A549 (cell line): ENCODE results near the gene CPTP.

Source experiments
- BHLHE40 ChIP-seq: IDR thresholded peaks from 2 replicates; pipeline ENCODE4 v1.6.1; 2012; ENCODE audit warnings: low read depth, low read length, inconsistent platforms
- CBX8 ChIP-seq: fragments of 200-600 bp; sonication (generic); IDR thresholded peaks from 2 replicates; pipeline ENCODE4 v1.6.1; 2016
- CEBPB ChIP-seq, 2 experiments: fragments of >200 bp in 1 of 2; sonication (Bioruptor Twin) in 1 of 2; formaldehyde crosslinking in 1 of 2; IDR thresholded peaks; 2 replicates each; pipeline ENCODE4 v1.6.1; 2012 to 2016
- EP300 ChIP-seq, 2 experiments: fragments of >200 bp; sonication (Bioruptor Twin); formaldehyde crosslinking; IDR thresholded peaks; 2 replicates in 1 of 2; 3 replicates in 1 of 2; pipeline ENCODE4 v1.6.1; 2016 to 2017
- HOXB13 ChIP-seq: fragments of 250-450 bp; sonication (Bioruptor Pico); IDR thresholded peaks from 2 replicates; pipeline ENCODE4 v1.5.0; 2020; ENCODE audit warnings: low read depth, mild to moderate bottlenecking, moderate library complexity
- JUN ChIP-seq, 2 experiments: fragments of >200 bp; sonication (Bioruptor Twin); formaldehyde crosslinking; IDR thresholded peaks; 2 replicates in 1 of 2; 3 replicates in 1 of 2; pipeline ENCODE4 v1.6.1; 2016 to 2017
- KDM1A ChIP-seq: fragments of 200-600 bp; sonication (generic); IDR thresholded peaks from 2 replicates; pipeline ENCODE4 v1.6.1; 2016; ENCODE audit warnings: low read depth, mild to moderate bottlenecking
- NFE2L2 ChIP-seq: fragments of 150-350 bp; conservative IDR thresholded peaks from 2 replicates; pipeline ENCODE4 v1.6.1; 2014; ENCODE audit warnings: low read length
- POLR2A ChIP-seq: IDR thresholded peaks from 2 replicates; pipeline ENCODE4 v1.6.1; 2012; ENCODE audit warnings: mild to moderate bottlenecking, low read length
- RAD21 ChIP-seq, 2 experiments: fragments of >200 bp in 1 of 2; sonication (Bioruptor Twin) in 1 of 2; formaldehyde crosslinking in 1 of 2; IDR thresholded peaks in 1 of 2; conservative IDR thresholded peaks in 1 of 2; 2 replicates in 1 of 2; 3 replicates in 1 of 2; pipeline ENCODE4 v1.6.1; 2012 to 2018; ENCODE audit warnings: inconsistent platforms in 1 of 2
- RARB ChIP-seq: fragments of 250-450 bp; sonication (Bioruptor Pico); IDR thresholded peaks from 2 replicates; pipeline ENCODE4 v1.8.0; 2021; ENCODE audit warnings: mild to moderate bottlenecking, moderate library complexity
- SMC3 ChIP-seq: fragments of >200 bp; sonication (Bioruptor Twin); formaldehyde crosslinking; IDR thresholded peaks from 3 replicates; pipeline ENCODE4 v1.6.1; 2018; ENCODE audit warnings: inconsistent platforms
- TF ChIP-seq, protein P1 (sequence below): fragments of >200 bp; sonication (Bioruptor Twin); formaldehyde crosslinking; IDR thresholded peaks from 3 replicates; pipeline ENCODE4 v1.5.1; 2016
- TF ChIP-seq, protein P2 (sequence below): IDR thresholded peaks from 2 replicates; pipeline ENCODE4 v1.6.1; 2012

DNA sequence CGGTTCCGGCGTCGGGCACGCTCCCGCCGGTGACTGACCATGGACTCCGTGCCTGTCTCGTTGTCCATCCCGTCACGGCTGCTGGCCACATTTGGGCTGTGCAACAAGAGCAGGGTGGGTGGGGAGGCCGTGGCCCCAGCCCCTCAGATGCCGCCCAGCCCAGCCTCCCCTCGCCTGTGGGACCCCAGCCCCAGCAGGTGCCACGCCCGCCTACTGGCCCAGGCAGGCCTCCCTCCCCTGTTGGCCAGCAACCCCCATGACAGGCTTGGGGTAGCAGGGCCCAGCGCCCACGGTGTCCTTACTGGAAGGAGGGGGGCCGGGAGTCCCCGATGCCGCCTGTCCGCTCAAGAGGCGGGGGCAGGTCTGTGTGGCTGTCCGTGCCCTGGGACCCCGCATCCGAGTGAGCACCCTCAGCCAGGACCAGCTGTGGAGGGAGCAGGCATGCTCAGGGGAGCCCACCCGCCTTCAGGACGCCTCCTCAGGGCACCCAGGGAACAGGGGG, 17.5 kb downstream of the CPTP start:
- no peak for TF ChIP-seq POLR2A
- TF ChIP-seq, protein P1, sequence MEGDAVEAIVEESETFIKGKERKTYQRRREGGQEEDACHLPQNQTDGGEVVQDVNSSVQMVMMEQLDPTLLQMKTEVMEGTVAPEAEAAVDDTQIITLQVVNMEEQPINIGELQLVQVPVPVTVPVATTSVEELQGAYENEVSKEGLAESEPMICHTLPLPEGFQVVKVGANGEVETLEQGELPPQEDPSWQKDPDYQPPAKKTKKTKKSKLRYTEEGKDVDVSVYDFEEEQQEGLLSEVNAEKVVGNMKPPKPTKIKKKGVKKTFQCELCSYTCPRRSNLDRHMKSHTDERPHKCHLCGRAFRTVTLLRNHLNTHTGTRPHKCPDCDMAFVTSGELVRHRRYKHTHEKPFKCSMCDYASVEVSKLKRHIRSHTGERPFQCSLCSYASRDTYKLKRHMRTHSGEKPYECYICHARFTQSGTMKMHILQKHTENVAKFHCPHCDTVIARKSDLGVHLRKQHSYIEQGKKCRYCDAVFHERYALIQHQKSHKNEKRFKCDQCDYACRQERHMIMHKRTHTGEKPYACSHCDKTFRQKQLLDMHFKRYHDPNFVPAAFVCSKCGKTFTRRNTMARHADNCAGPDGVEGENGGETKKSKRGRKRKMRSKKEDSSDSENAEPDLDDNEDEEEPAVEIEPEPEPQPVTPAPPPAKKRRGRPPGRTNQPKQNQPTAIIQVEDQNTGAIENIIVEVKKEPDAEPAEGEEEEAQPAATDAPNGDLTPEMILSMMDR: no peak
- no peak for TF ChIP-seq KDM1A
- TF ChIP-seq SMC3: no peak
- TF ChIP-seq, protein P2, sequence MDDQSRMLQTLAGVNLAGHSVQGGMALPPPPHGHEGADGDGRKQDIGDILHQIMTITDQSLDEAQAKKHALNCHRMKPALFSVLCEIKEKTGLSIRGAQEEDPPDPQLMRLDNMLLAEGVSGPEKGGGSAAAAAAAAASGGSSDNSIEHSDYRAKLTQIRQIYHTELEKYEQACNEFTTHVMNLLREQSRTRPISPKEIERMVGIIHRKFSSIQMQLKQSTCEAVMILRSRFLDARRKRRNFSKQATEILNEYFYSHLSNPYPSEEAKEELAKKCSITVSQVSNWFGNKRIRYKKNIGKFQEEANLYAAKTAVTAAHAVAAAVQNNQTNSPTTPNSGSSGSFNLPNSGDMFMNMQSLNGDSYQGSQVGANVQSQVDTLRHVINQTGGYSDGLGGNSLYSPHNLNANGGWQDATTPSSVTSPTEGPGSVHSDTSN: no peak
- TF ChIP-seq CBX8: no peak
- no peak for TF ChIP-seq HOXB13 (CRISPR knock-in tag)
- TF ChIP-seq BHLHE40: no peak
- TF ChIP-seq CEBPB (IDR thresholded peaks at IDR 0.05): no peak
- TF ChIP-seq RARB (CRISPR knock-in tag): no peak
- TF ChIP-seq JUN (IDR thresholded peaks at IDR 0.05): no peak
- TF ChIP-seq RAD21 (conservative IDR thresholded peaks at IDR 0.05 in 1 of 2, IDR thresholded peaks at IDR 0.05 in 1 of 2): no peak
- TF ChIP-seq NFE2L2: no peak
- TF ChIP-seq EP300 (IDR thresholded peaks at IDR 0.05): no peak
